ENCODE data around the gene UPF1.

Gene UPF1

DNA sequence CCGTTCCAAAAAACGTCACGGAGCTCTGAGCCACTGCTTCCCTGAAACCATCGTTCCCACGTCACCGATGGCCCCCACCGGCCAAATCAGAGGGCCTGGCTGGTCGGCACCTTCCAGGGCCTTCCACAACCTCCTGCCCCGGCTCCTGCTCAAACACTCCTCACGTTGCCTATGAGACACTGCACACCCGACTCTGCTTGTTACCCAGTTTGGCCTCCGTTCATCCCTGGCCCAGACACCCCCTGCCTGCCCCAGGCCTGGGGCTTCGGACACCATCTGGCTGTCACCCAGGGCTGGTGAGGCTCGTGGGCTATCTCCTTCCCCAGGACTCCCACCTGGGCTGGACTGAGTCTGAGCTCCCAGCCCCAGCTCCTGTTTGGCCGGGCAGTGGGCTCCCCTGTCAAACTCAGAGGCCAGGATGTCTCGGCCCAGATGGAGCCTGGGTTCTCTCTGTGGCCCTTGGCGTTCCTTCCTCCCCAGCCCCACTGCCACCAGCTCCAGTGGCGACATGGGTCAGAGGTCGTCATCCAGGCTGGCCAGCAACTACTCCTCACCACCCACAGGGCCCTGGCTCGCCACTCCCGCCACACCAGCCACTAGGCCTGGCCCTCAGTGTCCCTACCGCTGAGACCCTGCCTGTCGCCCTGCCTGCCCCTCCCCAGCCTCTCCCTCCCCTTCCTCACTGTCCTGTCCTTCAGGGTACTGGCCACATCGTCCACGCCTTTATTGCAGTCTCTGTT is 46.5 kb downstream of the UPF1 start:
- no peak for DNase-seq

DNA sequence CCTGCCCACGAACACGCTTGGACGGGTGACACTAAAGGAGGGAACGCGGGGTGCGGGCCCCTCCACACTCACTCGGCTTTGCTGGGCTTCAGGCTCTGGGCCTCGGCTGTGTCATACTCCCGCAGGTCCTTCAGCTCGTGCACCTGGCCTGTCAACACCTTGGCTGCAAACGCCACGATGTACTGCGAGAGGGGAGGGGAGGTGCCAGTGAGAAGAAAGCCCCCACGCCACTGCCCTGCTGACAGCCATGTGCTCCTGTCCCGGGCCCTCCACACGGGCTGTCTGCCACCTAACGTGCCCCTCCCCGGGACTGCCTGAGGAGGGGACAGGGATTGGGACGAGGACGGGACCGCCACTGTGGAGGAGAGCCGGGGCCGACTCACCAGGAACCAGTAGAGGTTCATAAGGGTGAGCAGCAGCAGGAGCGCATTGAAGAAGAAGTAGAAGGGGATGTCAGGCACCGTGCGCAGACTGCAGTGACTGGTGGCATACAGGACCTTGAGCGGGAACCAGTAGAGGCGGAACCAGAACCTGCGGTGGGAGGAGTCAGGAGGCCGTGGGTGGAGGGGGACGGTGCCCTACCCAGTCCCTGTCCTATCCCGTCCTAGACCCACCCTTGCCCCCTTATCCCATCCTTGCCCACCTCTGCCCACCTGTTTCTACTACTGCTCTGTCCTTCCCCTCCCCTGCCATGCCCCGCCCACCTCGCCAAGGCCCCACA is 47.3 kb downstream of the UPF1 start:
- no peak for DNase-seq

DNA sequence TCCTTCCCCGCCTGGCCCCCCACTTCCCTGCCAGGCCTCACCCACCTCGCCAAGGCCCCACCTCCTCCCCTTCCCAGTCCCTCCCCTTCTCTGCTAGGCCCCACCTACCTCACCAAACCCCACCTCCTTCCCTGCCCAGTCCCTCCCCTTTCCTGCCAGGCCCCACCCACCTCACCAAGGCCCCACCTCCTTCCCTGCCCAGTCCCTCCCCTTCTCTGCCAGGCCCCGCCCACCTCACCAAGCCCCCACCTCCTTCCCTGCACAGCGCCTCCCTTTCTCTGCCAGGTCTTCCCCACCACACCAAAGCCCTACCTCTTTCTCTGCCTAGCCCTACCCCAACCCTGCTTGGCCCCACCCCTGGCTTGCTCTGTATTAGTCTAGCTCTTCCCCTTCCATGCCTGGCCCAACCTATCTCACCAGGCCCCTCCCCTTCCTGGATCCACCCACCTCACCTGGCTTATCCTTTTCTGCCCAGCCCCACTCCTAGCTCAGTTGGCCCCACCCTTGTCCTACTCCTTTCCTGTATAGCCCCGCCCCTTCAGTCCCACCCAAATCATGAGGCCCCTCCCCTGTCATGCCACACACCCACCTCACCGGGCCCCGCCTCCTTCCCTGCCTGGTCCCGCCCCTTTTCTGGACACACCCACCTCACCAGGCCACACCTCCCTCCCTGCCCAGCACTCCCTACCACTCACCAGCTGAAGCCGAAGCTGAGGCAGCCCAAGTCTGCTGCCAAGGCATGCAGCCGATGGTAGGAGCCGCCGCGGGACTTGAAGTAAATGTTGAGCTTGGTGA is 48.0 kb downstream of the UPF1 start:
- peak in 1 of 5 donors; percentile 11 for DNase-seq

DNA sequence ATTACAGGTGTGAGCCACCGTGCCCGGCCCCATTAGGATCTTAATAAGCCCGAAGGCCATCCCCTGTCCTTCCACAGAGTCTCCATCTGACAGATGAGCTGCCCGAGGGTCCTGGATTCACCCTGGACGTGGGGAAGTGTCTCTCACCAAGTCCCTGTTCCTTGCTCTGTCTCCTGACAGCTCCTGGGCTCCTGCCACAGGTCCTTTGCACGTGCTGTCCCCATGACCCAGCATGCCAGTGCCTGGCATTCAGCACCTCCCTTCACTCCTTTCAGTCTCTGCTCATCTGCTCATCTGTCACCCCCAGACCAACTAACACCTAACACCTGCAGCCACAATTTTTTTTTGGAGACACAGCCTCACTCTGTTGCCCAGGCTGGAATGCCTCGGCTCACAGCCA is 49.7 kb downstream of the UPF1 start:
- no peak for DNase-seq

DNA sequence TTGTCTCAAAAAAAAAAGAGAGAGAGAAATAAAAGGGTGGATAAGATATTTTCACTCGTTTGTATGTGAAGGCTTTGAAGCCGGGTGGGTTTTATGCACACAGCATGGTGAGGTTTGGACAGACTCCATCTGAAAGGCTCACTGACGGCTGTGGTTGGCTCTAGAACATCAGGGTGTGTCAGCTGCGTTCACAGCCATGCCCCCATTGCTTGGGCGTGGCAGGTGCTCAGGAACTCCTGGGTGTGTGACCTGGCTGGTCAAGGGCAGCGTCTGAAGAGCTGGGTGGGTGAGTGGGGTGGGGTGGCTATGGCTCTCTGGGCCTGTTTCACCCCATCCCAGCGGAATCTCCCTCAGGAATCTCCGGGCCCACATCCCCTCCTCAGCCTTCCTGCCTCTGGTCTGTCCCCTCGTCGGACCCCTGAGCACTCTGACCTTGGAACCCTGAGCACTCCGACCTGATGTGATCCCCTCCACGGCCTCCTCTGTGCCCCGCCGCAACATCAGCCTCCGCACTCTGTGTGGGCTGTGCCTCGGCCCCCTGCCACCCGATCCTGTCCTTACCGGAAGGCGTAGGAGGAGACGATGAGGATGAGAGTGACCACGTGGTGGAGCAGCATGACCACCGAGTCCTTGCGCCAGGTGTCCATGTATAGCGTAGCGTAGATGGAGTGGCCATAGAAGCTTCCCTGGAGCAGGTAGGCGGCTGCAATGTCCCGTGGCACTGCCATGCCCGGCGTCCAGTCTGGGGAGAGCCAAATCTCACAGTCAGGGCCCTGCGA is 52.0 kb downstream of the UPF1 start:
- no peak for DNase-seq

DNA sequence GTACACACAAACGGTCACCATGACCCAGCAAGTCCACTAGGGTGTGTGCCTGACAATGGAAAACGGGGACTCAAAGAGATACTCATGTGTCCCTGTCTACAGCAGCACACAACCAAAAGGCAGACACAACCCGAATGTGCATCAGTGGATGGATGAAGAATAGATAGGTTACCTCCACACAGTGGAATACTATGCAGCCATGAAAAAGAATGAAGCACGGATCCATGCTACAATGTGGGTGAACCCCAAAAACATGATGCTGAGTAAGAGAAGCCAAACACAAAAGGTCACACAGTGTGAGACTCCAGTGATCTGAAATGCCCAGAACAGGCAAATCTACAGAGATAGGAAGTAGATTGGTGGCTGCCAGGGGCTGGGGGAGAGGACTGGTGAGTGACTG is 55.2 kb downstream of the UPF1 start:
- DNase-seq = no peak

DNA sequence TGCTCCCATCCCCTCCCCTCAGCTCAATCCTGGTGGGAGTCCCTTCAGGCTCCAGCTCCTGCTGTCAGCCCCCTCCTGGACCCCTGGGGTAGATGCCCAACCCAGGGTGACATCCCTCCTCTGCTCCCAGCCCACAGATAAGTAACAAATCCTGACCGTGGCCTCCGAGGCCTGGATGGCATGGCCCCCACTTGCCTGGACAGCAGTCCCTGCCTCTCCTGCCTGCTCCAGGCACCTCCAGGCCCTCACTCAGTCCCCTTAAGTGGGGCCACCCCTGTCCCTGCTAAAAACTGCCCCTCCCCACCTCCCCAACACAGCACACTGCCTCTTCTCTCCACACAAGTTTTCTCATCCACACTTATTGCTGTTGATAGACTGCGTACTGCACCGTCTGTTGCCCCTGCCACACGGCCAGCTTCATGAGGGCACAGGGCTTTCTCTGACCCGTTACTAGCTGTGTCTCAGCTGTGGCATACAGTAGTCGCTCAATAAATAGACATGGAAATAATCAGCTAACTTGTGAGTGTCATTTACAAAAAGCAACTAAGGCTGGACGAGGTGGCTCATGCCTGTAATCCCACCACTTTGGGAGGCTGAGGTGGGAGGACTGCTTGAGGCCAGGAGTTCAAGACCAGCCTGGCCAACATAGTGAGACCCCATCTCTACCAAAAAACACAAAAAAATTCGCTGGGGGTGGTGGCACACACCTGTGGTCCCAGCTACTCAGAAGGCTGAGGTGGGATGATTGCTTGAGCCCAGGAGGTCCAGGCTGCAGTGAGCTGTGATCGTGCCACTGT is 58.4 kb downstream of the UPF1 start:
- no peak for DNase-seq

DNA sequence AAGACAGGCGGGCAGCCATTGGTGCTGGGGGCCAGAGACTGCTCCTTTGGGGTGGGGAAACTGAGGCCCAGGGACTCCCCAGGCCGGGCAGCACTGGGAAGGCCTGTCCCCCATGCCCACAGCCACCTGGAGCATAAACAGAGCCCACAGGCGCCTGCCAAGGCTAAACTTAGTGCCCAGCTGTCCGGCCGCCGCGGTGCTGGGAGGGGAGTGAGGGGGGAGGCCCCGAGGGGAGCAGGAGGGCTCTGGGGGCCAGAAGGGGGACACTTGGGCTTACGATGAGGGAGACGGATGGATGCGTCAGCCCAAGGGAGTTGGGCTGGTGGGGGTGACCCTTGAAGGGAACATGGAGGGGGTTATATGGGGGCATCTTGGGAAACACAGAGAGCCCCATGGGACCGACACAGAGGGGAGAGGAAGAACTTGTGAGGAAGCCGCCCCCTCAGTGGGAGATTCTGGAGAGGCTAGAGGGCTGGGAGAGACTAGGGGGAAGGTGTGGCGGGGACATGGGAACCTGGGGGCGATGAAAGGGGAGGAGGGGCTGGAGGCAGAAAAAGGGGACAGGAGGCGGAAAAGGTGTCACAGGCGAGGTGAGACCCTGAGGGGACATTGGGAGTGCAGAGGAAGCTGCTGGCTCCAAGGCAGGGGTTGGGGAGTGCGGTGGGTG is 62.0 kb downstream of the UPF1 start:
- DNase-seq = no peak

DNA sequence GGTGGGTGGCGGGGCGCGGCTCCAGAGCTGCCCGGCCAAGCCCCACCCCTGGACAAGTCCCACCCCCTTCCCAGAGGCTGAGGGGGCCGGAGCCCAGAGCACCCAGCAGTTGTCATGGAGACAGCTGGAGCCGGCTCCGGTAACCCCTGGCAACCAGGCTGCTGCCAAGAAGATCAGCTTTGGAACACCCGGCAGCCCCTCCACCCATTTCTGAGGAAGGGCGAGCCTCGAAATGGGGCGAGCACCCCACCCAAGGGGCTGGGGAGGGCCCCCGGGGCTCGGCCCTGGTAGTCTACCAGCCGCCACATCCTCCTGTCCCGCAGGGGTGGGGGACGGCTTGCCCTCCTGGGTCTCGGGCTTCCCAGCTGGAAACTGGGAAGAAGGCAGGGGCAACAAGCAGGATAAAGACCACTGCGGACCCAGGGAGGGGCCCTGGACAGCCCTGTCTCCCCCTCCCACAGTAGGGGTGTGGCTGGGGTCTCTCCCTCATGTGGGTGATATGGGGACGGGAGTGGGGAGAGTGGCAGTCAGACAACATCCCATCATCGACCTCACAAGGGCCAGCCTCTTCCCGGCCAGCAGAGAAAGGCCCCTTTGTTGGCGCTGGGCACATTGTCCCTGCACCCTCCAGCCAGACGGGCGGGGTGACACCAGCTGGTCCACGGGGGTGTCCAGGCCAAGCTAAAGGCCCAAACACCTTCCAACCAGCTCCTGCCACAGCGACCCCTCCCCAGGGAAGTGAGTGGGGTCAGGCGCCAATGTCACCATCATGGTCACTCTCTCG is 62.7 kb downstream of the UPF1 start:
- DNase-seq = no peak

DNA sequence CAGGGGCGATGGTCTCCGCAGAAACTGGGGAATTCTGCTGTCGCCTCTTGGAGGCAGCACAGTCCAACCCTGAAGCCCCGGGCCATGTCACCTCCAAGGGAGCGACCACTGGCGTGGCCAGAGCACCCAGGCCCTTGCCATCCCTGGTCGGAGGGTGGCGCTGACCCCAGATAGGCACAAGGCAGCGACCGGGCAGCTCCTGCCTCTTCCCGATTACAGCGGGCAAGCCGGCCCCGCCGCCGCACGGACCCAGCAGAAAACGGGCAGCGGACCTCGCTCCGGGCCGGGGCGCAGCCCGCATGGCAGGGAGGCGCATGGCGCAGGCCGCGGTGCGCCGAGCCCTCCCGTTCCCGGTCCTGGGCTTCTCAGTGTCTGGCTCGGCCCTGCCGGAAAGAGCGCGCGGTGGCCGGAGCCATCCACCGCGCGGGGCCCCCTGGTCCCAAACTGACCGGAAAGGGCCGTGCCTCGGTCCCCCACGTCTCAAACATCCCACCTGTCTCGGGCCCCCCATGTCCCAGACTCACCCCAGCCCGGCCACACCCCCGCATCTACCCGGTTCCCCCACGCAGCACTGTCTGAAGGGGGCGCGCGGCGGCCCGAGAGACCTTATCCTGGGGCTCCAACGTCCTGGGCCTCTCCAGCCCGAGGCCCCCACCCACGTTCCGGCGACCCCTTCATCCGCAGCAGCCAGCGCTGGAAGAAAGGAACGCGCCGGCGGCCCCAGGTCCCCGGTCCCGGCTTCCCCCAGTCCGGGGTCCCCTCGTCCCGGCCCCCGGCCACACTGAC is 63.5 kb downstream of the UPF1 start:
- no peak for DNase-seq

DNA sequence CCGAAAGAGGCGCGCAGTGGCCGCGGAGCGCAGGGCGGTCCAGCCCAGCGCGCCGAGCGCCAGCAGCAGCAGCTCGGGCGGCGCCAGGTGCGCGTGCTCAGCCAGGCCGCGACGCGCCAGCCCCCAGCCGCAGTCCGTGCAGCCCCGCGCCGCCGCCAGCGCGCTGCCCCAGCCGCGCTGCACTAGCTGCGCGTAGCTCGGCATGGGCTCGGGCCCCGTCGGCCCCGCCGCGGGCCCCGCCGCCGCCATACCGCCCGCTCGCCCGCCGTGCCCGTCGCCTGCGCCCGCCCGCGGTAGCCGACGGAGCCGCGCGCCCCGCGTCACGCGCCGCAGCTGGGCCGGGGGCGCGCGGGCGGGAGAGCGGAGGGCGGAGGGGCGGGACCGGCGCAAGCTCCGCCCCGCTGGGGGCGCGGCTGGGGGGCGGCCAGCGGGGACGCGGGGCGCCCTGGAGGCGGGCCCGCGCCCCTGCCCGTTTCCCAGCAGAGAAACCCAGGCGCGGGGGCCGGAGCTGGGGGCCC is 64.1 kb downstream of the UPF1 start, which contains the start of gene CERS1:
CERS1 (minus strand) TSS at position 335 of the 518 bp plus-strand sequence; CDS start at position 249, 86 bp downstream.
- DNase-seq = no peak

DNA sequence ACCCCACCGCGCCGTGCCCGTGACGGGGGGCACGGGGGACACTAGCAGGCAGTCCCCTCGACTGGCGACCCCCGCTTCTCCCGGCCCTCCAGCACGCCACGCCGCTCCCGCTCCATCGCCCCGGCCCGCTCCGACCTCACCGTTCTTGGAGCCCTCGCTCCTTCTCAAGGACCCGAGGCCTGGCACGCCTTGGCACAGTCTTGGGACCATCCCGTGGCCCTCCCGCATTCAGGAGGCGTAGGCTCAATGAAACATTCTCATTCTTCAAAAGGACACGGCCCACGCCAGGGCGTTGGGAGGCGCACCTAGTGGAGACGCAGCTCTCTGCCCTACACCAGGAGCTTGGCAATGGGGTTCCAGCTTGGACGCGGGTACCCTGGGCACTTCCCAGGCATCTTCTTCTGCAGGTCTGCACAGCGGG is 64.7 kb downstream of the UPF1 start:
- no peak for DNase-seq

DNA sequence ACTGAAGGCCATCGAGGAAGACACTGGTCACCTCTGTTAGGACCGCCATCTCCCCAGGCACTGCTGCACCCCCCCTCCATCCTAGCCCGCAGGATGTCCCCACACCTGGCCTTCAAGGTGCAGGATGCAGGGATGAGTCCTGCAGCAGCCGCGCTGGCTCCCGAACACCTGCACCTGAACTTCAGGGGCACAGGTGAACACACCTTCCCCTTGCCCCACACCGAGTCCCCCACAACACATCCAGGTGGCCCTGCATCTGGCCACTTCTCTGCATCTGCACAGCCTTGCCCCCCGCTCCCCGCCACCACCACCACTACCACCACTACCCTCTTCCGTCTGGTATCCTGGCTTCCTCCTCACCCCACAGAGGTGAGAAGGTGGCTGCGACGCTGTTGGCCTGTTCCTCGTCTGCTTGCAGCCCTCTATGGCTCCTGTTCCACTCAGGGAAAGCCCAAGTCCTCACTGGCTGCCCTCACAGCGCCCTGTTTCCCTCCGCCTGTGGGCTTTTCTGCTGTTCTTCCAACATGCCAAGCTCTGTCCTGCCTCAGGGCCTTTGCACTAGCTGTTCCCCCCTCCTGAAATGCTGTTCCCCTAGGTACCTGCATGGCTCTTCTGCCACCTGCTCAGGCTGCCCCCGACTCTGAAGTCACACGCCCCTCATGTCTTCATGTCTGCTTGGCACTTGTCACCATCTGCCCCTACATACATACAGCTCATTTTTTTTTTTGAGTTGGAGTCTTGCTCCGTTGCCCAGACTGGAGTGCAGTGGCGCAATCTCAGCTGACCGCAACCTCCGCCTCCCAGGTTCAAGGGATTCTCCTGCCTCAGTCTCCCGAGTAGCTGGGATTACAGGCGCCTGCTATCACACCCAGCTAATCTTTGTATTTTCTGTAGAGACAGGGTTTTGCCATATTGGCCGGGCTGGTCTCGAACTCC is 65.6 kb downstream of the UPF1 start:
- no peak for DNase-seq

DNA sequence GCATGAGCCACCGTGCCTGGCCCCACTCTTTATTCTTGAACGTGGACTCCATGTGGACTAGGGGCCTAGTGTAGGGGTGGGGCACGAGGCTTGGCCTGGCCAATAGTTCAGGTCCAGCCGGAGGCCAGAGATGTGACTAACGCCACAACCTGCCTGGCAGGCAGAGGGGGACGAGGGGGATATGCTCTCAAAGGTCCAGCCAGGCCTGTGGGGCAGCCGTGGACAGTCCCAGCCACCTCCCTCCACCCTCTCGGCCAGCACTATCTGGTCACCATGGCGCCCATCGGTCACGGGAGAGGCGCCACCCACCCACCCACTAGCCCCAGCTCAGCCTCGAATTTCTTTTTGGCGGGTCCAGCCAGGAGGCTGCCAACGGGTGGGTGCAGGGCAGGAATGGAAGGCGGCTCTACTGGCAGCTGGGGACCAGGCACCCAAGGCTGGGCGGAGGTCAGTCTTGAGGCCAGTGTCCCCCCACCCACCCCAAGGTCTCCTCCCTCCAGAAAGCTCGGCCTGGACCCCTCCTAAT is 66.4 kb downstream of the UPF1 start:
- no peak for DNase-seq

DNA sequence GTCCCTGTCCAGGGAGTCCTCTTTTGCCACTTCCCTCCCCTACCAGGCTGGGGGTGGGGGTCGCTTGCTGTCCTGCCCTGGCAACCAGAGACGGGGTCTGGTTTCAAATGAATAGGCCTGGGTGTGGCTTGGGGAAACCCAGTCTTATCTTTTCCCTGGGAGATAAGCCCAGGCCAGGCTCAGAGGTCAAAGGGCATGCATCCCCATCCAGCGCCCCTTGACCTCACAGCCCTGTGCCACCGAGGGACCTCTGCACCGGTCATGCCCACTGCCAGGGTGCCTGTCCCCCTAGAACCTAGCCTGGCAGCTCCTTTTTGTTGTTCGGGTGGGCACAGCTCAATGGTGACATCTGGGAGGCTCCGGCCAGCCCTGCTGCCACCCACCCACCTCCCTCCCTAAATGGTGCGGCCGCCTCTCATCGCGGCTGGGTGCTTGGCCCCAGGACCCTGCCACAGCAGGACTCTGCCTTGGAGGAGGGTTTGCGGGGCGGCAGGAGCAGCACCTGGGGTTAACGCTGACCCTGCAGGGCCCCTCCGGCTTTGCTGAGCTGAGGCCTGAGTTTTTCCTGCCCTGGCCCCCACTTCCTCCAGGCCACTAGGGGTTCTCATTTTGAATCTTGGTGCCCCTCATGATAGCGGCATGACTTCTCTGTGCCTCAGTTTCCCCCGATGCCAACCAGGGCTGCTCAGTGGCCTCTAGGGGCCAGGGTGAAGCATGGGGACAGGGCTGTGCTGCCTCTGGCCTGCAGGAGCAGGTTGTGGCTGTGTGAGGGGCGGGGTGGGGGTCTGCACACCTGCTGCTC is 67.0 kb downstream of the UPF1 start:
- DNase-seq = no peak

DNA sequence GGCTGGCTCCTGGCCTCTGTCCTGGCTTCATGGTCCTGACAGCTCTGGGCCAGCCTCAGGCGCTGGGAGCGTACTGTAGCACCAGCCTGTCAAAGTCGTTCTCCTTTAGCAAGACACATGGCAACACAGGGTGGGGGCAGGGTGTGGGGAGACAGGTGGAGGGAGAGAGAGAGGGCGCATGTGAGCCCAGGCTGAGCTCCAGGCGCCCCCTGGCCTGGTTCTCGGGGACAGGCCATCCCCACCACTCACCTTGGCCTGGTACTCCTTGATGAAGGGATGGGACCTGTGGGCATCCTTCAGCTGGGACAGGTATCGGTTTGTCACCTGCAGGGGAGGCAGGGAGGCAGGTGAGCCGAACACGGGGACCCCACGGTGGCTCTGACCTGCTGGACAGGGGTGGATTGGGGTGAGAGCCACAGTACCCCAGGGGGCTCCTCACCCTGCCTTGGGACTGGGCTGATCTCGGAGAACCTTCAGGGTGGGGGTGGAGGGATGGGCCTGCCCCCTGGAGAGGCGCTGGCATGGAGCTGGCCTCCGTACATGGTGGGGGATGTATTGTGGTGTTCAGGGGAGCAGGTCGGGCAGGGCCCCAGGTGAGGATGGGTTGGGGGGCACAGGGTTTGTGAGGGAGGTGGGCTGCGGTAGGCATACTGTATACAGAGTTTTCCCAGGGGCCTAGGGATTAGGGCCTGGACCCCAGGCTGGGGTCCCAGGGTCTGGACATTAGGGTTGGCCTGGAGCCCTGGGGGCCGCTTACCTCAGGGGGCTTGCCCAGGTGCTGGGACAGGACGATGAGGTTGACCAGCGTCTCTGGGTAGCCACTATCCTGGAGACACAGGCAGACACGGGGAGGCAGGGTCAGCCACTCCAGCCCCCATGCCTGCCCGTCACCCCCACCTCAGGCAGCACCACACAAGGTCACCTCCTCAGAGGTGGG is 68.1 kb downstream of the UPF1 start:
- DNase-seq = no peak
